ENCODE data around the gene GBP3.
"Not testable (repeated sequence)": the region's sequence is repeated elsewhere in the genome, so short reads cannot be mapped to it uniquely, and the experiment has no call there.

GBP3 gene

DNA sequence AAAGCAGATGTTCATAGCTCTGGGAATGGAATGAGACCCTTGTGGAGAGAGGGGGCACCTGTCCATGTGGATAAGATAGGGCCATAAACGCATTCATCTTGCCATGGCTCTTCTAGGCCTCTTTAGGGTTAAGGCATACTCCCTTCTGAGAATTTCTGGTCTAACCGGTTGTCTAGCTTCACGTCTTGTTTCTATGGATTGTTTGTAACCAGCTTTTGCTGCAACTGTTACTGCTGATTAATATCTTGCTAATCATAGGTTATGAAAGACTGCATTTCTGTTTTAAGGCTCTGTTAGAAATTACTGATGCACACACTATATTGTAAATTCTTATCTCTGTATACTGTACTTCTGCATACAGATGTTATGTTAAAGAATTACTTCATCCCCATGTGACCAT, 4.3 kb downstream of the GBP3 start:
- not testable (repeated sequence) for H3K27ac Mint-ChIP-seq; H3K4me3 Mint-ChIP-seq; H3K27me3 Mint-ChIP-seq (ENCODE audit: low read depth); DNase-seq (ENCODE audit: low spot score); H3K9me3 Mint-ChIP-seq
- H3K4me1 Mint-ChIP-seq (ENCODE audit: low read depth), result peaks cover 41% of the 10 kb centered on the region
- peaks cover 73% of the 10 kb centered on the region for H3K36me3 Mint-ChIP-seq (ENCODE audit: low read depth)

DNA sequence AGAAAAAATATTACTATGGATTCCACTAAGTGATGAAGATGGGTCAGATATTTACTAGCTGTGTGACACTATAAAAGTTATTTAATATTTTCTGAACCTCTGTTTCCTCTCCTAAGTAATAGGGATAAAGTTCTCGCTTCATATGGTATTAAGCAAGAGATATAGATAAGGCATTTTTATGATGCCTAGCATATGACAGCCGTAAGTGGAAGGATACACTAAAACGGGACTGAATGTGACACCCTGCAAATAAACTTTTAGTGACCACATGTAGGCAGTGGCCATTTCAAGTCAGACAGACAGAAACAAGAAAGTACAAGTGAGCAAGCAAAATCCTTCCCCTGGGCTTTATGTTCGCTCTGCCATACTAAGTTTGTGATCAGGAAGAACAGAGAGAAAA, 14.2 kb downstream of the GBP3 start:
- Mint-ChIP-seq H3K36me3 (ENCODE audit: low read depth) (peaks cover 79% of the 10 kb centered on the region), H3K4me1 (ENCODE audit: low read depth) (no peaks in the 10 kb centered on the region), H3K27me3 (ENCODE audit: low read depth) (no peaks in the 10 kb centered on the region), H3K27ac (no peak overlapping the region), H3K9me3 (peaks cover 14% of the 10 kb centered on the region), H3K4me3 (no peak overlapping the region)
- DNase-seq (ENCODE audit: low spot score), result no peak

DNA sequence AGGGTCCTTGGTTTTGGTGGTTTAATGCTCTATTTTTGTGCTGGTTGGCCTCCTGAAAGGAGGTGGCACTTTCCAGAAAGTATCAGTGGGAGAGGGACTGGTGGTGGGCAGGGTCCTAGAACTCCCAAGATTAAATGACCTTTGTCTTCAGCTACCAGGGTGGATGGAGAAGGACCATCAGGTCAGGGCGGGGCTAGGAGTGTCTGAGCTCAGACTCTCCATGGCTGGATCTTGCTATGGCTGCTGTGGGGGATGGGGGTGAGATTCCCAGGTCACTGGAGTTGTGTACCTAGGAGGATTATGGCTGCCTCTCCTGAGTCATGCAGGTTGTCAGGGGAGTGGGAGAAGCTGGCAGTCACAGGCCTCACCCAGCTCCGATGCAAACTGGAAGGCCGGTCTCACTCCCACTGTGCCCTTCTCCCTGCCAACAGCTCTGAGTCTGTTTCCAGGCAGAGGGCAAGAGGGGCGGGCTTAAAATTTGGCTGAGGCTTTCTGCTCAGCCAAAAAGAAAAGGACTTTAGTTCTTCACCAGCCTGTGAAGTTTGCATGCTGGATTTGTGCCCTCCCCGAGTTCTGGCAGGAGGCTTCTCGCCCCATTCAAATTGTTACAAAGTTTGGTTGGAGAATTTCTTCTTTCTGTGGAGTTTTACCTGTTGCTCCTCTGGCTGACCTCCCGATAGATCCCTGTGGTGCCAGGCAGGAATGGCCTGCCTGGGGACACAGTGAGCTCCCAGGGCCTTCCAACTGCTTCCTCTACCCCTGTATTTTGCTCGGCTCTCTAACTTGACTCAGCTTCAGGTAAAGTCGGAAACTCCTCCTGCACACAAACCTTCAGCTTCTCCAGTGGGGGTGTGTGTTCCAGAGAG, 17.1 kb downstream of the GBP3 start:
- Mint-ChIP-seq H3K4me1 (ENCODE audit: low read depth) (peaks cover 13% of the 10 kb centered on the region), H3K36me3 (ENCODE audit: low read depth) (peaks cover 70% of the 10 kb centered on the region), H3K27me3 (ENCODE audit: low read depth) (no peaks in the 10 kb centered on the region), H3K27ac (no peak overlapping the region), H3K4me3 (no peak overlapping the region), H3K9me3 (peaks cover 20% of the 10 kb centered on the region)
- DNase-seq (ENCODE audit: low spot score), result no peak

DNA sequence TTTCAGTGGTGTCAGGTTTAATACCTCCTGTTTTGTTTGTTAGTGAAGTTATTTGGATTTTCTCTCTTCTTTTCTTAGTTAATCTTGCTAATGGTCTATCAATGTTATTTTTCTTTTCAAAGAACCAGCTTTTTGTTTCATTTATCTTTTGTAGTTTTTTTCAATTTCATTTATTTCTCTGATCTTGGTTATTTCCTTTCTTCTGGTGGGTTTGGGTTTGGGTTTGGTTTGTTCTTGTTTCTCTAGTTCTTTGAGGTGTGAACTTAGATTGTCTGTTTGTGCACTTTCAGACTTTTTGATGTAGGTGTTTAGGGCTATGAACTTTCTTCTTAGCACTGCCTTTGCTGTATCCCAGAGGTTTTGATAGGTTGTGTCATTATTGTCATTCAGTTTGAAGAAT, 20.5 kb downstream of the GBP3 start:
- Mint-ChIP-seq H3K4me1 (ENCODE audit: low read depth) (peaks cover 13% of the 10 kb centered on the region), H3K27ac (peak overlapping the region; percentile 57), H3K36me3 (ENCODE audit: low read depth) (peaks cover 44% of the 10 kb centered on the region), H3K9me3 (peaks cover 20% of the 10 kb centered on the region)
- H3K4me3 Mint-ChIP-seq; H3K27me3 Mint-ChIP-seq (ENCODE audit: low read depth); DNase-seq (ENCODE audit: low spot score): not testable (repeated sequence)

DNA sequence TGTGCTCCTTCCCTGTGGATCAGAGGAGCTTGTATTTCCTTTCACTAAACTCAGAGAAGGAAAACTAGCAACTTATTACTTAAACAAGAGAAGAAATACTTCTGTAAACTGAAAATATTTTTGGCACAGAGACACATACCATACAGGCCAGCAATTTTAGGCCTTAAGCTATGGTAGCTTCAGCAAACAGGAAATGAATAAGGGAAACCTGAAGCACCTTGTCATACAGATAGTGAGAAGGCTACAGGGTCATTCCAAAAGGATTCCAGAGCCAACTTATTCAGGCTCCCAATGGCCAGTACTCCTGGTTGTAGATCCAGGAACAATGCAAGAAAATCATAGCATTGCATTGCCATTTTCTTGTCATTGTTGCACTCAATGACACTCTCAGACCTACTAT, 21.2 kb downstream of the GBP3 start:
- Mint-ChIP-seq H3K4me1 (ENCODE audit: low read depth) (peaks cover 13% of the 10 kb centered on the region), H3K9me3 (peaks cover 20% of the 10 kb centered on the region), H3K36me3 (ENCODE audit: low read depth) (peaks cover 40% of the 10 kb centered on the region), H3K4me3 (no peak overlapping the region), H3K27ac (no peak overlapping the region), H3K27me3 (ENCODE audit: low read depth) (peaks cover 2% of the 10 kb centered on the region)
- DNase-seq (ENCODE audit: low spot score), result no peak

DNA sequence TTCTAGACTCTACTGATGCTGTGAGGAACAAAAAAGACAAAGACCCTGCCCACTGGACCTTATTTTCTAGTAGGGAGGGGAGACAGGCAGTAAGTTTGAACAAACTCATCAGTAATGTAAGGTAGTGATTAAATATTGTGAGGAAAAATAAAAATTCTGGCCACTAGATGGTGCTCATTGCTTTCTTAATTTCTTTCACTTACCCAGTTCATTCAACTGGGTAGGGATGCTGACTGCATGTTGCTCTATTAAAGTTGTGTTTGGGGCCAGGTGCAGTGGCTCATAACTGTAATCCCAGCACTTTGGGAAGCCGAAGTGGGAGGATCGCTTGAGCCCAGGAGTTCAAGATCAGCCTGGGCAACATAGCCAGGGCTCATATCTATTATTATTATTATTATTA, 23.9 kb downstream of the GBP3 start:
- Mint-ChIP-seq H3K4me3 (no peak overlapping the region), H3K9me3 (peaks cover 8% of the 10 kb centered on the region), H3K27me3 (ENCODE audit: low read depth) (peaks cover 2% of the 10 kb centered on the region), H3K4me1 (ENCODE audit: low read depth) (peaks cover 13% of the 10 kb centered on the region), H3K36me3 (ENCODE audit: low read depth) (peaks cover 16% of the 10 kb centered on the region), H3K27ac (no peak overlapping the region)
- DNase-seq (ENCODE audit: low spot score), result no peak

DNA sequence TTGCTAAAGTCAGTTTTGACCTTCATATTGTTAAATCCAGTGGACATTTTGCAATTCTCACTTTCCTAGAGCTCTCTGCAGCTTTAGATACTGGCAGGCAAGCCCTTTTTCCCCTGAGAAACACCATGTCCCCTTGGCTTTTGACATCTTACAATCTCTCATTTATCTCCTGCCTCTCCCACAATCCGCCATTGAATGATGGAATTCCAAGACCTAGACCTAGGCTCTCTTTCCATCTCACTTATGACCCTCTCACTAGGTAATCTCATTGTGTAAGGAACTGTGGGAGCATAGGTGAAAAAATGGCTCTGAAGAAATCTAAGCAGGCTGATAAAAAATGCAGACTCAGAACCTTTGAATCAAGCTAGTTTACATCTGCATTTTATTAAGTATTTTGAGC, 32.2 kb downstream of the GBP3 start:
- DNase-seq (ENCODE audit: low spot score), result no peak
- H3K4me1 Mint-ChIP-seq (ENCODE audit: low read depth), result peaks cover 26% of the 10 kb centered on the region
- H3K9me3 Mint-ChIP-seq, result no peaks in the 10 kb centered on the region
- peaks cover 32% of the 10 kb centered on the region for H3K36me3 Mint-ChIP-seq (ENCODE audit: low read depth)
- H3K27ac Mint-ChIP-seq, result no peak overlapping the region
- H3K27me3 Mint-ChIP-seq (ENCODE audit: low read depth), result no peaks in the 10 kb centered on the region
- H3K4me3 Mint-ChIP-seq, result peak overlapping the region; percentile 27

DNA sequence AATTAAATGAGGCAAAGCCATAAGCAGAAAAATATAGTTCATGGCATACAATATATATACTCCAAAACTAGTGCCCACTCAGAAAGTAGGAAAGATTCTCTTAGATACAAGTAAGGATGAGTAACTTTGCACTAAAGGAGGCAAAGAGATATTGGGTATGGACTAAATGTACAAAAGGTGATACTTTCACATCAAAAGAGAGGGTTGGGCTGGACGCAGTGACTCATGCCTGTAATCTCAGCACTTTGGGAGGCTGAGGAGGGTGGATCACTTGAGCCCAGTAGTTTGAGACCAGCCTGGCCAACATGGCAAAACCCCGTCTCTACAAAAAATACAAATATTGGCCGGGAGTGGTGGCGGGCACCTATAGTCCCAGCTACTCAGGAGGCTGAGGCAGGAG, 37.0 kb downstream of the GBP3 start:
- Mint-ChIP-seq H3K27ac (no peak overlapping the region), H3K36me3 (ENCODE audit: low read depth) (peaks cover 62% of the 10 kb centered on the region), H3K9me3 (no peaks in the 10 kb centered on the region), H3K4me1 (ENCODE audit: low read depth) (peaks cover 59% of the 10 kb centered on the region), H3K4me3 (no peak overlapping the region), H3K27me3 (ENCODE audit: low read depth) (no peaks in the 10 kb centered on the region)
- DNase-seq (ENCODE audit: low spot score), result no peak

DNA sequence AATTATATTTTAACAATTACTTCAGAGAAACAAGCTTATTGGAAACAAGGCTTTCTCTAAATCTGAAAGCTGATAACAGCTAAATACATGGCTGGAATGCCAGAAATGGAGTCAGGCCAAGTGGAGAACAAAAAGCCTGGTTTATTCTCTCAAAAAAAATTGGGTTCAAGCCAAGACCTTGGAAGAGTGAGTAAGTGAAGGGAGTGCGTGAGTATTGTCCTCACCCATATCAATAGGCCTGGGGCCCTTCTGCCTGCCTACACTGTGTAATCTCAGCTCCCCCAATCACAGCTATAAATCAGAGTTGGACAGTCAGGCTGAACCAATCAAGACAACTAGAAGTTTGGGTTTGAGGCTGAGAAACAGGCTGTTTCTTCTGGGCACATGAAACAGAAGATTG, 37.6 kb downstream of the GBP3 start:
- Mint-ChIP-seq H3K9me3 (no peaks in the 10 kb centered on the region), H3K36me3 (ENCODE audit: low read depth) (peaks cover 65% of the 10 kb centered on the region), H3K27me3 (ENCODE audit: low read depth) (no peaks in the 10 kb centered on the region), H3K4me1 (ENCODE audit: low read depth) (peaks cover 59% of the 10 kb centered on the region), H3K4me3 (peak overlapping the region; percentile 27), H3K27ac (peak overlapping the region; percentile 29)
- no peak for DNase-seq (ENCODE audit: low spot score)

DNA sequence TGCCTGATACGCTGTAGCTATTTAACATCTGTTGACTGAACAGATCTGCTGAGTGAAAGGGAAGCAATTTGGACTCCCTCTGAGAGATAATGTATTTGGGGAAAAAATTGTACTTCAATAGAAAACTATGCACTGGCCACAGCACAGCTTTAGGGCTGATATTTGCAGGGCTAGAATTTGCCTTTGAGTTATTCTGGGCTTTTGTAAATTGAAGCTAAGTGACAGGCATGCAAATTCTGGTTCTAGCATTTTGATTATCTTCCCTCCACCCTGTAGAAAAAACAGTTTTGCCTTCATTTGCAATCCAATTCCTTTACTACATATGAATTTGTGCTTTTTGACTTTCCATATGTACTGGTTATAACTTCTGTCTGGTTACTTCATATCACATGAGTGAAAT, 38.1 kb downstream of the GBP3 start:
- no peaks in the 10 kb centered on the region for H3K9me3 Mint-ChIP-seq
- H3K4me3 Mint-ChIP-seq, result peak overlapping the region; percentile 27
- peaks cover 59% of the 10 kb centered on the region for H3K4me1 Mint-ChIP-seq (ENCODE audit: low read depth)
- no peak for DNase-seq (ENCODE audit: low spot score)
- peaks cover 67% of the 10 kb centered on the region for H3K36me3 Mint-ChIP-seq (ENCODE audit: low read depth)
- H3K27me3 Mint-ChIP-seq (ENCODE audit: low read depth), result no peaks in the 10 kb centered on the region
- peak overlapping the region; percentile 29 for H3K27ac Mint-ChIP-seq

DNA sequence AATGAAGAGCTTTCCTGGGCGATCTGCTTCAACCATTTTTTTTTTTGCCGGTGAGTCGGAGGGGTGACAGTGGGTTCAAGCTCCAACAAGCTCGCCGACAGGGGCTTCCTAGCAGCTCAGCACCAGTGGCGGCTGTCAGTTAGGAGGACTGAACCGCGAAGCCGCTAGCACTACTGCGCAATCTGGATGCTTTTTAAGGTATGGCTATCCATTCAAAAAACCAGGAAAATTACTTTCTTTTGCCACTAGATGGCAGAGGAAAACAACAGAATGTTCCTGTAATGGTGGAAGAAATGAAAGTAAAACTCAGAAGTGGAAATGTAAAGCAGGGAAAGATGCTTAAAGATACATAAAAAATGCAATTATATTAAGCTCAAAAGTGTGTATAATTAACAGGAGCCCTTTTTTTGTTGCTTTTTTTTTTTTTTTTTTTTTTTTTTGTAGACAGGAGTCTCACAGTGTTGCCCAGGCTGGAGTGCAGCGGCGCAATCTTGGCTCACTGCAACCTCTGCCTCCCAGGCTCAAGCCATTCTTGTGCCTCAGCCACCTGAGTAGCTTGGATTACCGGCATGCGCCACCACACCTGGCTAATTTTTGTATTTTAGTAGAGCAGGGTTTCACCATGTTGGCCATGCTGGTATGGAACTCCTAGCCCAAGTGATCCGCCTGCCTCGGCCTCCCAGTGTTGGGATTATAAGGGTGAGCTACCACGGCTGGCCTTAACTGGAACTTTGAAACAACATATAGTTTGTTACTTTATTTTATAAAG, 38.7 kb downstream of the GBP3 start:
- Mint-ChIP-seq H3K36me3 (ENCODE audit: low read depth) (peaks cover 72% of the 10 kb centered on the region), H3K9me3 (no peaks in the 10 kb centered on the region), H3K4me3 (peak overlapping the region; percentile 57), H3K27ac (peak overlapping the region; percentile 77), H3K27me3 (ENCODE audit: low read depth) (no peaks in the 10 kb centered on the region), H3K4me1 (ENCODE audit: low read depth) (peaks cover 60% of the 10 kb centered on the region)
- no peak for DNase-seq (ENCODE audit: low spot score)

DNA sequence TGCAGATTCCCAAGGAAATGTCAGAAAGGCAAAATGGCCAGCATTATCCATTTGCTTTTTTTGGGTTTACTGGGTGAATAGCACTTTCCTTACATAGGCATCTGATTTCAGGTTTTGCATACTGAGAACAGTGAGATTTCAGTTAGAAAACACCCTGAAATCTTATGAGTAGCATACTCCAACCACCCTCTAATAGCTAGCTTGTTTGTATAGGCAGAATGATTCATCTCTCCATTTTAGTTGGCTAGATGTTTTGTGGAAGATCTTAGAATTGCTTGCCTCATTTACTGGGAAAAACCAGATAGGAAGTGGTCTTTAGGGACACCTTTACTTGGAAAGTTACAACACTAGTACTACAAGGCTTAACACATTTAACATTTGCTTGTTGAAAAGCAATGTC, 40.6 kb downstream of the GBP3 start:
- Mint-ChIP-seq H3K9me3 (no peaks in the 10 kb centered on the region), H3K27ac (peak overlapping the region; percentile 32), H3K4me1 (ENCODE audit: low read depth) (peaks cover 59% of the 10 kb centered on the region), H3K36me3 (ENCODE audit: low read depth) (peaks cover 68% of the 10 kb centered on the region), H3K27me3 (ENCODE audit: low read depth) (no peaks in the 10 kb centered on the region), H3K4me3 (no peak overlapping the region)
- DNase-seq (ENCODE audit: low spot score), result no peak

DNA sequence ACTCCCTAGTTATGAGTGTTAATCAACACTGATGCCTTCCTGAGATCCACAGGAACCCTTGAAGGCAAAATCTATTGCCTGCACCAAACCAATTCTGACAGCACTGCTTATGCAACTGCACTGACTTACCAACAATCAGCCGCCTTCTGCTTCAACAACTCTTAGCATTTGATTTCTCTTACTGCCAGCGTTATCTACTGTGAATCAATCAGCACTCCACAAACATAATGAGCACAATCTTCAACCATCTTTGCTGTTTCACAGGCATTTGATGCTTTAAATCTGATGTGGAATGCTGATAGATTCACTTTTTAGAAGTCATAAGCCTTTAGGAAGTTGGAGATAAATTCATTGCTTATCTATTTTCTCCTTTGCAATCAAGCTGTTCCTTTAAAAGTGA, 41.2 kb downstream of the GBP3 start:
- Mint-ChIP-seq H3K4me1 (ENCODE audit: low read depth) (peaks cover 58% of the 10 kb centered on the region), H3K4me3 (peak overlapping the region; percentile 14), H3K27ac (peak overlapping the region; percentile 5), H3K36me3 (ENCODE audit: low read depth) (peaks cover 63% of the 10 kb centered on the region)
- not testable (repeated sequence) for H3K9me3 Mint-ChIP-seq; H3K27me3 Mint-ChIP-seq (ENCODE audit: low read depth); DNase-seq (ENCODE audit: low spot score)

DNA sequence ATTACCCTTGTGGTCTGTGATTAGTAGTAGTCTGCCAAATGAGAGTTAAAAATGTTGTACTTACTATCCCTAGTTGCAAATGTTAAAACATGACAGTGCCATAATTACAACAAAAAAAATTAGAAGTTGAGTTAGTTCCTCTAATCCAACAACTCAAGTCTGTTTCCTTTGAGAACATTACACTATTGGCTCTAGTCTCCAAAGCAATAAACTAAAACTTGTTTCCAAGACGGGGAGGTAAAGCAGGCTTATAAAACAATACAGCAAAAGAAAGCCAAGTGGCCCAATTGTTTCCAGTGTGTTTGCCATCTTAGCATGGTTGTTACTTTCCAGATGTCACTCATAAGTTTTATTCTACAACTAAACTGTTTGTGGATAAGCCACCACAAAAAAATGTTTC, 41.8 kb downstream of the GBP3 start:
- H3K4me1 Mint-ChIP-seq (ENCODE audit: low read depth), result peaks cover 58% of the 10 kb centered on the region
- no peaks in the 10 kb centered on the region for H3K27me3 Mint-ChIP-seq (ENCODE audit: low read depth)
- no peak for DNase-seq (ENCODE audit: low spot score)
- no peaks in the 10 kb centered on the region for H3K9me3 Mint-ChIP-seq
- no peak overlapping the region for H3K4me3 Mint-ChIP-seq
- H3K36me3 Mint-ChIP-seq (ENCODE audit: low read depth), result peaks cover 65% of the 10 kb centered on the region
- H3K27ac Mint-ChIP-seq, result no peak overlapping the region
